ENCODE results near the gene PRR15.

PRR15 gene

GRCh38 chr7:29609162-29610037 lies 45.8 kb downstream of the PRR15 start:
- DNase-seq (ENCODE audit: low read depth), result peak; percentile 64

- DNase-seq (ENCODE audit: low read depth), result peak; percentile 29
Measured at GRCh38 chr7:29610086-29610485, 46.5 kb downstream of the PRR15 start.

- DNase-seq (ENCODE audit: low read depth), result no peak
Measured at GRCh38 chr7:29611941-29612544, 48.4 kb downstream of the PRR15 start.

GRCh38 chr7:29612596-29612995 lies 49.0 kb downstream of the PRR15 start:
- peak; percentile 91 for DNase-seq (ENCODE audit: low read depth)

GRCh38 chr7:29613100-29613499 lies 49.5 kb downstream of the PRR15 start:
- no peak for DNase-seq (ENCODE audit: low read depth)

GRCh38 chr7:29614229-29614628 lies 50.6 kb downstream of the PRR15 start:
- DNase-seq (ENCODE audit: low read depth), result peak; percentile 34
